Thyroid gland (tissue), 4 donors: ENCODE data around the gene STRIP2. TPM values are rescaled to one million over a fixed set of nuclear protein-coding genes. Genes with fewer than 3 reads are reported as not detected.
"Not testable (repeated sequence)": the region's sequence is repeated elsewhere in the genome, so short reads cannot be mapped to it uniquely, and the experiment has no call there.

ENCODE experiments used
- DNase-seq, 2 donors: peaks; one replicate each; pipeline ENCODE4 v3.0.0-alpha.2; 2019
- H3K27ac ChIP-seq, 3 donors: fragments of 200-600 bp; sonication (generic); 1 replicate in 2 of 3; 2 replicates in 1 of 3; pipeline ENCODE4 v1.5.1; 2016 to 2019; ENCODE audit warnings: mild to moderate bottlenecking in 1 of 3, moderate library complexity in 1 of 3
- H3K27me3 ChIP-seq: fragments of 200-600 bp; sonication (generic); one replicate; pipeline ENCODE4 v1.5.1; 2019
- H3K36me3 ChIP-seq, 2 donors: fragments of 200-600 bp; sonication (generic); one replicate each; pipeline ENCODE4 v1.5.1; 2016 to 2019
- H3K4me1 ChIP-seq, 2 donors: fragments of 200-600 bp; sonication (generic); one replicate each; pipeline ENCODE4 v1.5.1; 2017 to 2019
- H3K4me3 ChIP-seq, 3 donors: fragments of 200-600 bp; sonication (generic); replicated peaks in 1 of 3; 1 replicate in 2 of 3; 2 replicates in 1 of 3; pipeline ENCODE4 v1.5.1; 2016; ENCODE audit warnings: mild to moderate bottlenecking in 1 of 3
- H3K9me3 ChIP-seq: fragments of 200-600 bp; sonication (generic); one replicate; pipeline ENCODE4 v1.5.1; 2017
- POLR2A ChIP-seq, 2 donors: fragments of 450-650 bp; IDR thresholded peaks; one replicate each; pipeline ENCODE4 v1.6.1; 2017; ENCODE audit warnings: antibody characterized with exemption in 2 of 2, mild to moderate bottlenecking in 2 of 2, moderate library complexity in 1 of 2
- WGBS, 2 donors: methylation state at CpG; one replicate each; pipeline ENCODE4 v1.1.5; 2017; 5-methylcytosine and 5-hydroxymethylcytosine counted together
- intact Hi-C: fragments of 100-400 bp; cut with DNase I; formaldehyde crosslinking; loops from one replicate; pipeline ENCODE4 v1.15.1; 2023
- total RNA-seq, 4 donors: library from RNA; depleted of rRNA; stranded (reverse); fragments of >200 nt; gene quantifications; one replicate each; pipeline ENCODE4 v1.2.3, GENCODE V29; 2016
- TF ChIP-seq, protein P1 (sequence below), 6 experiments: fragments of 200-600 bp in 3 of 6; fragments of 450-650 bp in 3 of 6; sonication (generic) in 3 of 6; IDR thresholded peaks; one replicate each; pipeline ENCODE4 v1.5.1; 2016 to 2019; ENCODE audit warnings: antibody characterized with exemption in 6 of 6, mild to moderate bottlenecking in 2 of 6, inconsistent platforms in 1 of 6, moderate library complexity in 1 of 6

The STRIP2 gene
- total RNA-seq, 4 donors from 2014 or later: 0.22 to 0.94 (median 0.54) TPM

DNA sequence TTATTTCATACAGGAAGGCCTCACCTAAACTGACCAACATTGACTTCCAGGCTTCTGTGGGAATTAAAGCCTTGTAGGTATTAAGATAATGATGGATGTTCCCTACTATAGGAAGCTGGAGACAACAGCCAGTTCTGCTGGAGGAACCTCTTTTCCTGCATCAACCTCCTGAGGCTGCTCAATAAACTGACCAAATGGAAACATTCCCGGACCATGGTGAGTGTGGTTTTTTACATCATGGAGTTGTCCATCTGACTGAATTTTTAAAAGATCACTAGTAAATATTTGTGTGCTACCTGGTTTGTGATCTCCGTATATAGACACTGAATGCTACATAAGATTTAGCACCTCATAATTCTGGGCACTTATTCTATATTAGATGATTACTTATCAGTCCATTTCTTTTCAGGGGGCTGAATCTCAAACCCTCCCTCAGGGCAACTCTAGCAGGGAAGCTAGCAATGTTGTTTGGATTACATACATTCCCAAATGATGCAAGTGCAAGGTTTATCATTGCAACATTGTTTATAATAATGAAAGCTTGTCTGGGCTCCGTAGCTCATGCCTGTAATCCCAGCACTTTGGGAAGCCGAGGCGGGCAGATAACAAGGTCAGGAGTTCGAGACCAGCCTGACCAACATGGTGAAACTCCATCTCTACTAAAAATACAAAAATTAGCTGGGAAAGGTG is 46.6 kb downstream of the STRIP2 start:
- Histone ChIP-seq H3K27me3 (no peaks in the 10 kb centered on the region), H3K9me3 (no peaks in the 10 kb centered on the region), H3K27ac (no peak overlapping the region), H3K36me3 (no peaks in the 10 kb centered on the region), H3K4me1 (no peaks in the 10 kb centered on the region), H3K4me3 (no peak overlapping the region)
- intact Hi-C loops: no loop called here
- TF ChIP-seq, protein P1, sequence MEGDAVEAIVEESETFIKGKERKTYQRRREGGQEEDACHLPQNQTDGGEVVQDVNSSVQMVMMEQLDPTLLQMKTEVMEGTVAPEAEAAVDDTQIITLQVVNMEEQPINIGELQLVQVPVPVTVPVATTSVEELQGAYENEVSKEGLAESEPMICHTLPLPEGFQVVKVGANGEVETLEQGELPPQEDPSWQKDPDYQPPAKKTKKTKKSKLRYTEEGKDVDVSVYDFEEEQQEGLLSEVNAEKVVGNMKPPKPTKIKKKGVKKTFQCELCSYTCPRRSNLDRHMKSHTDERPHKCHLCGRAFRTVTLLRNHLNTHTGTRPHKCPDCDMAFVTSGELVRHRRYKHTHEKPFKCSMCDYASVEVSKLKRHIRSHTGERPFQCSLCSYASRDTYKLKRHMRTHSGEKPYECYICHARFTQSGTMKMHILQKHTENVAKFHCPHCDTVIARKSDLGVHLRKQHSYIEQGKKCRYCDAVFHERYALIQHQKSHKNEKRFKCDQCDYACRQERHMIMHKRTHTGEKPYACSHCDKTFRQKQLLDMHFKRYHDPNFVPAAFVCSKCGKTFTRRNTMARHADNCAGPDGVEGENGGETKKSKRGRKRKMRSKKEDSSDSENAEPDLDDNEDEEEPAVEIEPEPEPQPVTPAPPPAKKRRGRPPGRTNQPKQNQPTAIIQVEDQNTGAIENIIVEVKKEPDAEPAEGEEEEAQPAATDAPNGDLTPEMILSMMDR (IDR thresholded peaks at IDR 0.05): no peak
- no peak for TF ChIP-seq POLR2A (IDR thresholded peaks at IDR 0.05)
- WGBS, 2 donors: 92 to 96% methylated on average over 6 of the region's 6 CpGs
- DNase-seq: no peak

DNA sequence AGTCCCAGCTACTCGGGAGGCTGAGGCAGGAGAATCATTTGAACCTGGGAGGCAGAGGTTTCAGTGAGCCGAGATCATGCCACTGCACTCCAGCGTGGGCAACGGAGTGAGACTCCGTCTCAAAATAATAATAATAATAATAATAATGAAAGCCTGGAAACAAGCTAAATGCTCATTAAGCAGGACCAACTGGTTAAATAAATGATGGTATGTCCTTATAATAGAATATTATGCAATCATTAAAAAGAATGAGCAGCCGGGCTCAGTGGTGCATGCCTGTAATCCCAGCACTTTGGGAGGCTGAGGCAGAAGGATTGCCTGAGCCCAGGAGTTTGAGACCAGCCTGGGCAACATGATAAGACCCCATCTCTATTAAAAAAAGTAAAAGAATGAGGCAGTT is 47.1 kb downstream of the STRIP2 start:
- H3K4me1 ChIP-seq, H3K27ac ChIP-seq, intact Hi-C loops, H3K9me3 ChIP-seq, H3K27me3 ChIP-seq, H3K4me3 ChIP-seq, DNase-seq, H3K36me3 ChIP-seq: not testable (repeated sequence)
- 98 to 99% methylated on average over 6 of the region's 6 CpGs for WGBS, 2 donors

DNA sequence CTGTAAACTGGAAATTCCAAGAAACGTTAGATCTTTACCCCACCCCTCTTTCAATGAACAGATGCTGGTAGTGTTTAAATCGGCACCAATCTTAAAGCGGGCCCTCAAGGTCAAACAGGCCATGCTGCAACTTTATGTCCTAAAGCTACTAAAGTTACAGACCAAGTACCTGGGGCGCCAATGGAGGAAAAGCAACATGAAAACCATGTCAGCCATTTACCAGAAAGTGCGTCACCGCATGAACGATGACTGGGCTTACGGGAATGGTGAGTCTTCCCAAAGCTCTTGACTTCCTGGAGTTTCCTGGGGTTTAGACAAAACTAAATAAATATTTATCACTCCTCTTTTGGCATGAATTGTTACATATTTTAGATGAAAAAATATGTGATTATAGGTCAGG is 48.5 kb downstream of the STRIP2 start:
- Histone ChIP-seq H3K9me3 (no peaks in the 10 kb centered on the region), H3K36me3 (no peaks in the 10 kb centered on the region), H3K27me3 (no peaks in the 10 kb centered on the region), H3K4me3 (no peak overlapping the region), H3K27ac (no peak overlapping the region), H3K4me1 (no peaks in the 10 kb centered on the region)
- TF ChIP-seq, protein P1 (IDR thresholded peaks at IDR 0.05): no peak
- no peak for TF ChIP-seq POLR2A (IDR thresholded peaks at IDR 0.05)
- intact Hi-C loops: no loop called here
- no peak for DNase-seq
- 96% methylated on average over 8 of the region's 8 CpGs for whole genome bisulfite sequencing, 2 donors

DNA sequence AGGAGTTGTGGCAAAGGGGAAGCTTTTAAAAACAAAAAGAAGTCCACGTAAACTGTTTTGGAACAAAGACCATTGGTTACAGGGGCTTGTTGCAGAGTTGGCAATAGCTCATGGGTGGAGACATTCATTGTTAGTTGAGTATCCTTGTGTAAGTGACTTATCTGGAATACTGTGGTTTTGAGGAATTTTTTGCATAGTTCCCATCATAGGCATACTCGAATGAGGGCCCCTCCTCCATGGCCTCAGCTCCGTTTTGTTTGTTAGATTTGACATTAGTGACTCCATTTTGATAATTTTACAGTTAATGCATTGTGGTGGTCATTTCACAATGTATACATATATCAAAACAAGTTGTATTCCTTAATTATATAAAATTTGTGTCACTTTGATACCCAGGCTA is 55.3 kb downstream of the STRIP2 start:
- WGBS, 2 donors: 67 to 72% methylated on average over 3 of the region's 3 CpGs
- Histone ChIP-seq H3K9me3 (no peaks in the 10 kb centered on the region), H3K27me3 (no peaks in the 10 kb centered on the region), H3K27ac (no peak overlapping the region), H3K4me1 (no peaks in the 10 kb centered on the region), H3K4me3 (no peak overlapping the region), H3K36me3 (no peaks in the 10 kb centered on the region)
- no peak for DNase-seq
- TF ChIP-seq POLR2A (IDR thresholded peaks at IDR 0.05): no peak
- TF ChIP-seq, protein P1 (IDR thresholded peaks at IDR 0.05): no peak
- intact Hi-C loops: no loop called here

DNA sequence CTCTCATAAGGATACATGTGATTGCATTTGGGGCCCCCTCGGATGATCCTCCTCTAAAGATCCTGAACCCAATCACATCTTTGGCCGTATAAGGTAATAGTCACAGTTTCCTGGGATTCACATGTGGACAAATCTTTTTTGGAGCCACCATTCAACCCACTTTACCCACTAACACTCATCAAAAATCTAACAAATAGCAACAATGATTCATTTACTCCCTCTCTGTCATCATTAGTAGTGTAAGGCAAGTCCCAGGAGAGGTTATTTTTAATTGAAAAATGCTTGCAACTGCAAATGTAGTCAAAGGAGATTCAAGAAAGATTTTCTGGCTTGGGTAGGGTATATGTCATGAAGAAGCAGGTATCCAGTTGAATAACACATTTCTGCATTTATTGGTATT is 58.2 kb downstream of the STRIP2 start:
- H3K4me3 ChIP-seq: no peak overlapping the region
- no peaks in the 10 kb centered on the region for H3K9me3 ChIP-seq
- H3K27ac ChIP-seq: no peak overlapping the region
- no peak for DNase-seq
- whole genome bisulfite sequencing, 2 donors: 86% methylated on average over 2 of the region's 2 CpGs
- H3K27me3 ChIP-seq: no peaks in the 10 kb centered on the region
- intact Hi-C loops: no loop called here
- H3K4me1 ChIP-seq: no peaks in the 10 kb centered on the region
- no peaks in the 10 kb centered on the region for H3K36me3 ChIP-seq
- TF ChIP-seq, protein P1 (IDR thresholded peaks at IDR 0.05): no peak
- TF ChIP-seq POLR2A (IDR thresholded peaks at IDR 0.05): no peak
